Type B pancreatic cell (in vitro differentiated cells): Measurements from ENCODE around the gene TLL2. TPM values are rescaled to one million over a fixed set of nuclear protein-coding genes. Genes with fewer than 3 reads are reported as not detected.

Experiments
- DNase-seq: peaks from one replicate; pipeline ENCODE4 v3.0.0; 2021; ENCODE audit warnings: mixed read lengths; ENCODE audit not compliant: unreplicated experiment; ENCODE audit errors: extremely low spot score
- H3K27ac Mint-ChIP-seq: 2 replicates; pipeline ENCODE4 v1.8.0; 2021; ENCODE audit warnings: mild to moderate bottlenecking, mixed read lengths
- H3K27me3 Mint-ChIP-seq: 2 replicates; pipeline ENCODE4 v1.8.0; 2021; ENCODE audit warnings: mixed read lengths
- H3K36me3 Mint-ChIP-seq: 2 replicates; pipeline ENCODE4 v1.8.0; 2021; ENCODE audit warnings: mixed read lengths
- H3K4me1 Mint-ChIP-seq: one replicate; pipeline ENCODE4 v1.8.0; 2021; ENCODE audit warnings: mixed read lengths; ENCODE audit not compliant: unreplicated experiment
- H3K4me3 Mint-ChIP-seq: 2 replicates; pipeline ENCODE4 v1.8.0; 2021; ENCODE audit warnings: mild to moderate bottlenecking, mixed read lengths
- H3K9me3 Mint-ChIP-seq: 2 replicates; pipeline ENCODE4 v1.8.0; 2021; ENCODE audit warnings: mixed read lengths
- CTCF ChIP-seq: fragments of 200-600 bp; sonication (generic); conservative IDR thresholded peaks from 2 replicates; pipeline ENCODE4 v1.5.0; 2021; ENCODE audit warnings: antibody characterized with exemption, mild to moderate bottlenecking
- long read RNA-seq: library from polyadenylated mRNA; unstranded; transcript quantifications from one replicate; pipeline ENCODE4 v2.0.0, GENCODE V29; 2020
- total RNA-seq: library from RNA; stranded (reverse); gene quantifications from 2 replicates; pipeline ENCODE4 v1.2.1, GENCODE V29; 2021; ENCODE audit warnings: low replicate concordance

The TLL2 gene
- 0.55 and 0.85 TPM in 2 replicates for total RNA-seq
- long read RNA-seq, partial matches to known transcripts: 2 of 2 reads
- long read RNA-seq, other reads (novel, unspliced or antisense): 0 of 2 reads

GRCh38 chr10:96513698-96514561 lies at the start of gene TLL2:
TSS of gene TLL2 (minus strand) at chr10:96513926. CDS start at chr10:96513685, 241 bp downstream.
- H3K9me3 Mint-ChIP-seq: no peaks in the 10 kb centered on the region
- peak within 1 kb of the TSS; percentile 86 for H3K4me3 Mint-ChIP-seq
- H3K27me3 Mint-ChIP-seq: peaks cover 62% of the 10 kb centered on the region
- no peaks in the 10 kb centered on the region for H3K36me3 Mint-ChIP-seq
- DNase-seq: peak; percentile 93
- peak within 1 kb of the TSS; percentile 64 for H3K27ac Mint-ChIP-seq
- H3K4me1 Mint-ChIP-seq: peaks cover 6% of the 10 kb centered on the region
- peak; percentile 71 for TF ChIP-seq CTCF

GRCh38 chr10:96560966-96561887 lies 47.5 kb upstream of the TLL2 start:
- Mint-ChIP-seq H3K27ac (no peak overlapping the region), H3K9me3 (no peaks in the 10 kb centered on the region), H3K4me3 (no peak overlapping the region), H3K4me1 (peaks cover 4% of the 10 kb centered on the region), H3K36me3 (peaks cover 32% of the 10 kb centered on the region), H3K27me3 (no peaks in the 10 kb centered on the region)
- DNase-seq: no peak
- no peak for TF ChIP-seq CTCF

GRCh38 chr10:96560489-96560888 lies 46.8 kb upstream of the TLL2 start:
- no peaks in the 10 kb centered on the region for H3K27me3 Mint-ChIP-seq
- DNase-seq: no peak
- H3K9me3 Mint-ChIP-seq: no peaks in the 10 kb centered on the region
- H3K27ac Mint-ChIP-seq: no peak overlapping the region
- TF ChIP-seq CTCF: no peak
- no peaks in the 10 kb centered on the region for H3K4me1 Mint-ChIP-seq
- peaks cover 32% of the 10 kb centered on the region for H3K36me3 Mint-ChIP-seq
- H3K4me3 Mint-ChIP-seq: no peak overlapping the region

GRCh38 chr10:96556003-96556402 lies 42.3 kb upstream of the TLL2 start:
- Mint-ChIP-seq H3K4me1 (no peaks in the 10 kb centered on the region), H3K36me3 (peaks cover 19% of the 10 kb centered on the region), H3K9me3 (no peaks in the 10 kb centered on the region), H3K27ac (no peak overlapping the region), H3K4me3 (no peak overlapping the region), H3K27me3 (no peaks in the 10 kb centered on the region)
- TF ChIP-seq CTCF: peak; percentile 72
- no peak for DNase-seq

GRCh38 chr10:96555330-96555729 lies 41.6 kb upstream of the TLL2 start:
- Mint-ChIP-seq H3K27me3 (no peaks in the 10 kb centered on the region), H3K4me3 (no peak overlapping the region), H3K9me3 (no peaks in the 10 kb centered on the region), H3K27ac (no peak overlapping the region), H3K4me1 (no peaks in the 10 kb centered on the region), H3K36me3 (peaks cover 15% of the 10 kb centered on the region)
- no peak for TF ChIP-seq CTCF
- DNase-seq: no peak
